GF-D8 (cell line): ENCODE results near the gene BMP2K.
"Not testable (repeated sequence)": the region's sequence is repeated elsewhere in the genome, so short reads cannot be mapped to it uniquely, and the experiment has no call there.

Experiments used
- DNase-seq: peaks from one replicate; lab custom pipeline; 2025; lab: John Stamatoyannopoulos, UW

Gene BMP2K

DNA sequence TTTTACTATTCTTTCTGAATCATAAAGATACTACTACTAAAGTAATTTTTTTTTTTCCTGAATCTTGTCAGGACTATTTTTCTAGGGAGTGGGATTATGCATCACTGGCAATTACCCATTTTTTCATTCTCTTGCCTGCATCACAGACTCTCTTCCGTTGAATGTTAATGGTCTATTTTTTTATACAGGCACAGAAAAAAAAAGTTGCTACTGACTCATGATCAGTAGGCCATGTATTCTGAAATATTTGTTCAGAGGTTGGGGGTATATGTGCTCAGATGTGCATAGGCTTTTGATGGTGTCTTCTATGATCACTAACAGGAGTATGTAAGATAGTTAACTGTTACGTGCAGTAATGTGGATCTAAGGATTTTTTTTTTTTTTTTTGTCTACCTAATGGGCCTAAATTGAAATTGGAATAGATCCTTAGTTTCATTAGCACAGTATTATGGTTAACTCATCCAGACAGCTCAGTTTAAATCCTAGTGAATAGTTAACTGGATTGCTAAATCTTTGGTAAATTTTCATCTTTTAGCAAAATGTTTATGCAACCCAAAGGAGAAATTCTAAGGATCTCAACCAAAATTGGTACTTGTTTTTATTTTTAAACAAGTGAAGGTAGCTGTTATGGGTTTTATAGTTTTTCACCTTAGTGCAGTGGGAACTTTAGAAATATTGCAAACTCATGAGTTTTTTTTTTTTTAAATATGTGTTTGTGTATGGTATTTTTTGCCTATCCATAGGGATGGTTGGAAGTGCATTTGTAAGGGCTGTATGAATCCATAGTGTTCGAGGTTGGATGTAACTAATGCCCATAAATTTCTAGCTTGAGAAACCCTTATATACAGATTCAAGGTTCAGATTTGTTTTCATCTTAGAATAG is 12.1 kb downstream of the BMP2K start:
- no peak for DNase-seq

DNA sequence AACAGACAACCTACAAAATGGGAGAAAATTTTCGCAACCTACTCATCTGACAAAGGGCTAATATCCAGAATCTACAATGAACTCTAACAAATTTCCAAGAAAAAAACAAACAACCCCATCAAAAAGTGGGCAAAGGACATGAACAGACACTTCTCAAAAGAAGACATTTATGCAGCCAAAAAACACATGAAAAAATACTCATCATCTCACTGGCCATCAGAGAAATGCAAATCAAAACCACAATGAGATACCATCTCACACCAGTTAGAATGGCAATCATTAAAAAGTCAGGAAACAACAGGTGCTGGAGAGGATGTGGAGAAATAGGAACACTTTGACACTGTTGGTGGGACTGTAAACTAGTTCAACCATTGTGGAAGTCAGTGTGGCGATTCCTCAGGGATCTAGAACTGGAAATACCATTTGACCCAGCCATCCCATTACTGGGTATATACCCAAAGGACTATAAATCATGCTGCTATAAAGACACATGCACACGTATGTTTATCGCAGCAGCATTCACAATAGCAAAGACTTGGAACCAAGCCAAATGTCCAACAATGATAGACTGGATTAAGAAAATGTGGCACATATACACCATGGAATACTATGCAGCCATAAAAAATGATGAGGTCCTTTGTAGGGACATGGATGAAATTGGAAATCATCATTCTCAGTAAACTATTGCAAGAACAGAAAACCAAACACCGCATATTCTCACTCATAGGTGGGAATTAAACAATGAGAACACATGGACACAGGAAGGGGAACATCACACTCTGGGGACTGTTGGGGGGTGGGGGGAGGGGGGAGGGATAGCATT is 19.7 kb downstream of the BMP2K start:
- not testable (repeated sequence) for DNase-seq

GRCh38 chr4:78796526-78796925 is 20.4 kb downstream of the BMP2K start:
- DNase-seq = no peak

GRCh38 chr4:78797777-78798284 is 21.7 kb downstream of the BMP2K start:
- no peak for DNase-seq

DNA sequence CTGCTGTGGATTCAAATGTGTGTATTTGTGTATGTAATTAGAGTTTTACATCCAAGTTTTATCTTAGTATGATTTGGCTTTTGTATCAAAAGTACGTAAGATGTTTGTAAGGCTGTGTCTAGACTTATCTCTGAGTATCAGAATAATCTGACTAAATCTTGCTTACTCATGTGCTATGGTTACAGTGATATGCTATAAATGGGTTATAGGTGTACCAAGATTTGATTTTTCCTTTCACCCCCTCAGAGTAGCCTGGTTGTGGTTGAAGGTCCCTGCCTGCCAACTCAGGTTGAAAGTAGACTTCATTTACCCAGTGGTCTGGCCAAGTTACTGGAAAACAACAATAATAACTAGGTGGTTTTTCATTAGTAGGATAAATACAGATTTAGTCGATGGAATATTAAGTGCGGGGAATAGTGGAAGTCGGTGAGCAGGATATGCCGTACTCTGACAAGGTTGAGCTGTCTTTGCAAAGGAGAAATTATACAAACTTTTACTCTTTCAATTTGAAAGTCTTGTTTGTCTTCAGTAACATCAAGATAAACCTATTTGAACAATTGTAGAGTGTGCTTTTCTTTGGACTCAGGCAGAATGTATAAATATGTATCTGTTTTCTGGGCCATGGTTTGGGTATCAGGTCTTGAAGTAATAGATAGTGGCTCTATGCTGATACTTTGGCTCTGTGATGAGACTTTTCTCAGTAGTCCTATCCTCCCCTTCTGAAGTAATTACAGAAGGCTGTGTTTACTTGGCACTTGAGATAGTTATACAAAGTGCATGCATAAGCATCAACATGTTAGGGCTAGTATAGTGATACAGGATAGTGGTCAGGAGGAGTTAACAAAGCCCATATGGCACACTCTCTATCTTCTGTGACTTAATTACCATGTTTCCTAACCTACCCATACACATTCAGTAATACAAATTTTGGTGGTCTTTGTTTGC is 23.7 kb downstream of the BMP2K start:
- no peak for DNase-seq

DNA sequence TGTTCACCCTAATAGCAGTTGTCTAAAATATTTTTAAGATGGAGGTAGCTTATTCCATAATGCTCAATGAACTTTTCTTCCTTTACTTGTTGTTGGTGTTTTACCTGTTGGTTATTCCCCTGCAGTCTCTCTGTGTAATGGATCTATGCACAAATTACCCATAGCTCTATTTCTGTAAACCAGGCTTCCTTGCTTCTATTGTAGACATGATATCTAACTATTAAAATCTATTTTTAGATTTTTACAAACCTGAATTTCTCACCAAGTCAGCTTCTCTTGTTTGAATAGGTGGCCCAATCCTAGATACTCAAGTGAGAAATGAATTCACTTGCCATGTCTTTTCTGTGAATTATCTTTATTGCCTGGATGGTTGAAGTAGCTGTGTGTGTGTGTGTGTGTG is 24.8 kb downstream of the BMP2K start:
- DNase-seq = no peak

DNA sequence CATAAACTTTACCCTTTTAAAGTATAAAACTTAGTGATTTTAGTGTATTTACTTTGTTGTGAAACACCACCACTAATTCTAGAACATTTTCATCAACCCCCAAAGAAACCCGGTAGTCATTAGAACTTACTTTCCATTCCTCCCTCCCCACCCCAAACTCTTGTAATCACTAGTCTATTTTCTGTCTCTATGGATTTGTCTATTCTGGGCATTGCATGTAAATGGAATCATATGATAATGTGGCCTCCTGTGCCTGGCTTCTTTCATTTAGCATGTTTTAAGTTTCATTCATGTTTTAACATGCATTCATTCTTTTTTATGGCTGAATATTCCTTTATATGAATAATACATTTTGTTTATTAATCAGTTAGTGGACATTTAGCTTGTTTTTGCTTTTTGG is 27.8 kb downstream of the BMP2K start:
- DNase-seq = no peak

- no peak for DNase-seq
Observed at GRCh38 chr4:78806943-78807460, 30.9 kb downstream of the BMP2K start.

GRCh38 chr4:78809295-78809694 is 33.1 kb downstream of the BMP2K start:
- no peak for DNase-seq

- DNase-seq = no peak
Observed at GRCh38 chr4:78809928-78810835, 34.0 kb downstream of the BMP2K start.

GRCh38 chr4:78811034-78811433 is 34.9 kb downstream of the BMP2K start:
- DNase-seq = no peak

DNA sequence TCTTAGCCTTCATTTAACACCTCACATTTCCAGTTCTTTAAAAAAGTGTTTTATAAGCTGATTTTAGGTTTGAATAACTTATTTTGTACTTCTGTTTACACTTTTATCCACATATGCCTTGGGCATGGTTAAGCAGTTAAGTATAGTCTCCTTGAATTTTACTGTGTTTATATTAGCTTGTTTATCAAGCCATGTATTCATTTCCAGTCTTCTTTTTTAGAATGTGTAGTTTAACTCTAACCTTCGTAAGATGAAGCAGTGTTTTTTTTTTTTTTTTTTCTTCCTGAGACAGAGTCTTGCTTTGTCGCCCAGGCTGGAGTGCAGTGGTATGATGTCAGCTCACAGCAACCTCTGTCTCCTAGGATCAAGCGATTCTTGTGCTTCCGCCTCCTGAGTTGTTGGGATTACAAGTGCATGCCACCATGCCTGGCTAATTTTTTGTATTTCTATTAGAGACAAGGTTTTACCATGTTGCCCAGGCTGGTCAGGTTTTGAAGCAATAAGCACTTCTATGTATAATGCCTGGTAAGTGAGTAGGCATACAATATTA is 42.5 kb downstream of the BMP2K start:
- no peak for DNase-seq

DNA sequence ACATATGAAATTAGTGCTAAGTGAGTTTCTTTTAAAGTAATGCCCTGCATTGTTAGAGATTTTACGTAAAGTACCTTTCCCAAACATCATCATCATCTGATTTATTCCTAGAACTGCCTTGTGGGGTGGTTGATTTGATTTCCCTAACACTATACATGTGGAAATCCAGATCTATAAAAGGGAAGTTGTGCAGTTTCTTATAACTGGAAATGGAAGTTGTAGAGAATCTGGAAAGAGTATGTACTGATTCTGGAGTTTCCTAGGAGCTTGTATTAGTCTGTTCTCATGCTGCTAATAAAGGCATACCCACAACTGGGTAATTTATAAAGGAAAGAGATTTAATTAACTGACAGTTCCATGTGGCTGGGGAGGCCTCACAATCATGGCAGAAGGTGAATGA is 47.9 kb downstream of the BMP2K start:
- DNase-seq = no peak

DNA sequence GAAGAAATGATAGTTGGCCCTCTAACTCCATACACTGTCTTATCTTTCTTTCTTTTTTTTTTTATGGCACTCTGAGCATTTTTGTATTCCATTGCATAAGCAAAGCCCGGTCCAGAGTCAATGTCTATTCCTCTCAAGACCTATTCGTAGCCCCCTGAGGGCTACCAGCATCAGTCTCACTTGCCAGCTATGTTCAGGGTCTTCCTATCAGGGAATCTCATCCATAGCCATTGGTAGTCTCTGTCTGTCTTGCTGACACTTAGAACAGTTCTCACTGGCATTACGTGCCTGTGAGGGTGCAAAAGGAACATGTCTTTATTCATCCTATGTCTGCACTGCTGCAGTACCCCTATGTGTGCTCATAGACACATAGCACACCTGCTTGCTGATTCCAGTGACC is 51.0 kb downstream of the BMP2K start:
- no peak for DNase-seq

GRCh38 chr4:78829296-78829695 is 53.1 kb downstream of the BMP2K start:
- DNase-seq = no peak

DNA sequence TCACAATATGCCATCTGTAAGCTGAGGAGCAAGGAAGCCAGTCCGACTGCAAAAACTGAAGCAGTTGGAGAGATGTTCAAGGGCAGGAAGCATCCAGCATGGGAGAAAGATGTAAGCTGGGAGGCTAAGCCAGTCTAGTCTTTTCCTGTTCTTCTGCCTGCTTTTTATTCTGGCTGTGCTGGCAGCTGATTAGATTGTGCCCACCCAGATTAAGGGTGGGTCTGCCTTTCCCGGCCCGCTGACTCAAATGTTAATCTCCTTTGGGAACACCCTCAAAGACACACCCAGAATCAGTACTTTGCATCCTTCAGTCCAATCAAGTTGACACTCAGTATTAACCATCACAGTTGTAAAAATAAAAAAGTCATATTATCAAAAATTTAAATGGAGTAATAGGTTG is 63.5 kb downstream of the BMP2K start:
- DNase-seq = not testable (repeated sequence)

DNA sequence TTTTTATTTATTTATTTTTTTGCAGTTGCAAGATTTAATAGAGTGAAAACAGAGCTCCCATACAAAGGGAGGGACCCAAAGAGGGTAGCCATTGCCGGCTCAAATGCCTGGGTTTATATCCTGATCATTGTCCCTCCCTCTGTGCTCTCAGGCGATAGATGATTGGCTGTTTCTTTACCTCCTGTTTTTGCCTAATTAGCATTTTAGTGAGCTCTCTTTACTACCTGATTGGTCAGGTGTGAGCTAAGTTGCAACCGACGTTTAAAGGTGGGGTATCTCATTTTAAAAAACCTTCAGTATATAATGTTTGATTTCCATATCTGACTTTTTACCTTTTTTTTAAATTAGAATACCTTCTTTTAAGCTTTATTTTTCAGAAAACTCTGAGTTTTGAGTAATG is 64.1 kb downstream of the BMP2K start:
- not testable (repeated sequence) for DNase-seq

DNA sequence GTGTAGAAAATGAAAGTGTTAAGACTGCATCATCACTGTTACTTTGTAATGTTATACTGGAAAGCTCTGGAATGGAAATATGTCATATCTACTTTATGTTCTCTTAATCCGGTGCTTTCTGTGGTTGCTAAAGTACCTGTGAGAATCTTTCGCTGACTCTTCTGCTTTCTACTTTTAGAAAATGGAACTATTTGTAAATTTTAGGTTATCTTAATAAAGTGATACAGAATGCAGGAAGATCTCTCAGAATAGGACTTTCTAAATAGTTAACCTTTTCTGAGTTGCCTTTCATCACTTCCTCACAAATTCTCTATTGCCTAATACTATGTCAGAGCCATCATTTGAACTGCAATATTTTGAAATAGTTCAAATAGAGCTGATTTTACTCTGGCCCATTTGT is 69.3 kb downstream of the BMP2K start:
- DNase-seq = peak; percentile 48

DNA sequence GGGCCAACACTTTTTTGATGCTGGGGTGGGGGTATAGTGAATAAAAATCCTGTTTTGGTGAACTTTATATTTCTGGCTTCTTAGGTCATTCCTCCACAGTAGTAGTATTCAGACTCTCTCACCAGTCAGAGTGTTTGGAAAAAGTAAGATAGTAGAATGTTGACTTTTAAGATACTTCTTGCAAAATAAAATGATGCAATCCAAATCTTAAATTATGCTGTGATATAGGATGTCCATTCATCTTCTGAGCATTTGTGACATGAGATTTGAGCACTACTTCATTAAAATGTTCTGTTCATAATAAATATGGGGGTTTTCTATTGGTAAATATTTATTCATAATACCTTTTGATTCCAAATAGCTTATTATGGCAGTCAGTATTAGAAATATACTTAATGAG is 70.1 kb downstream of the BMP2K start:
- no peak for DNase-seq

- no peak for DNase-seq
Observed at GRCh38 chr4:78862314-78862737, 86.2 kb downstream of the BMP2K start.
